Activated CD8-positive, alpha-beta T cell treated with anti-CD3 and anti-CD28 coated beads for 36 hours (primary cell): ENCODE results near the gene TRPV4. TPM values are rescaled to one million over a fixed set of nuclear protein-coding genes. Genes with fewer than 3 reads are reported as not detected.

Experiments
- ATAC-seq: fragments of 200-7000 bp; cut with Tn5 transposase; one replicate; pipeline ENCODE4 v1.10.0; 2021; ENCODE audit warnings: mild to moderate bottlenecking, moderate library complexity
- CTCF ChIA-PET: fragments of 350-600 bp; sonication (Branson Sonifier 250); formaldehyde crosslinking; loops from one replicate; lab custom pipeline; 2021; ENCODE audit warnings: antibody characterized with exemption; lab: Charles Lee
- POLR2A ChIA-PET: fragments of 350-600 bp; sonication (Branson Sonifier 250); formaldehyde crosslinking; loops from one replicate; lab custom pipeline; 2021; ENCODE audit warnings: antibody characterized with exemption; lab: Charles Lee
- DNase-seq: peaks from one replicate; pipeline ENCODE4 v3.0.0-alpha.2; 2020
- H3K27ac Mint-ChIP-seq: one replicate; pipeline ENCODE4 v1.8.0; 2021; ENCODE audit warnings: mild to moderate bottlenecking, mixed read lengths
- H3K27me3 Mint-ChIP-seq: one replicate; pipeline ENCODE4 v1.8.0; 2021; ENCODE audit warnings: mixed read lengths
- H3K36me3 Mint-ChIP-seq: one replicate; pipeline ENCODE4 v1.8.0; 2021; ENCODE audit warnings: low read depth, mixed read lengths
- H3K4me1 Mint-ChIP-seq: one replicate; pipeline ENCODE4 v1.8.0; 2021; ENCODE audit warnings: low read depth, mixed read lengths
- H3K4me3 Mint-ChIP-seq: one replicate; pipeline ENCODE4 v1.8.0; 2021; ENCODE audit warnings: mild to moderate bottlenecking, moderate library complexity, mixed read lengths
- H3K9me3 Mint-ChIP-seq: one replicate; pipeline ENCODE4 v1.8.0; 2021; ENCODE audit warnings: mixed read lengths
- intact Hi-C: fragments of 100-400 bp; cut with micrococcal nuclease; formaldehyde crosslinking; loops from one replicate; pipeline ENCODE4 v1.10.0; 2022
- total RNA-seq, 2 experiments: library from RNA; stranded (reverse); gene quantifications; one replicate each; pipeline ENCODE4 v1.2.3, GENCODE V29; 2021
- TF ChIP-seq, protein P1 (sequence below): fragments of 200-600 bp; IDR thresholded peaks from one replicate; pipeline ENCODE4 v1.8.0; 2022; ENCODE audit warnings: antibody characterized with exemption, mild to moderate bottlenecking

The TRPV4 gene
- total RNA-seq, 2 experiments from 2014 or later, result not detected

GRCh38 chr12:109835827-109836226 lies 2.6 kb upstream of the TRPV4 start:
- DNase-seq (no peak), ATAC-seq (no peak)
- CTCF ChIA-PET, result interaction anchor here (2.2 kb wide), 1 partner anchor 10 kb away, joined by 13 read pairs; no protein-coding TSS in a partner anchor
- no peaks in the 10 kb centered on the region for H3K9me3 Mint-ChIP-seq
- H3K4me1 Mint-ChIP-seq, result peaks cover 3% of the 10 kb centered on the region
- POLR2A ChIA-PET, result no interaction called here
- H3K36me3 Mint-ChIP-seq, result no peaks in the 10 kb centered on the region
- no peak overlapping the region for H3K4me3 Mint-ChIP-seq
- peaks cover 23% of the 10 kb centered on the region for H3K27me3 Mint-ChIP-seq
- TF ChIP-seq, protein P1, sequence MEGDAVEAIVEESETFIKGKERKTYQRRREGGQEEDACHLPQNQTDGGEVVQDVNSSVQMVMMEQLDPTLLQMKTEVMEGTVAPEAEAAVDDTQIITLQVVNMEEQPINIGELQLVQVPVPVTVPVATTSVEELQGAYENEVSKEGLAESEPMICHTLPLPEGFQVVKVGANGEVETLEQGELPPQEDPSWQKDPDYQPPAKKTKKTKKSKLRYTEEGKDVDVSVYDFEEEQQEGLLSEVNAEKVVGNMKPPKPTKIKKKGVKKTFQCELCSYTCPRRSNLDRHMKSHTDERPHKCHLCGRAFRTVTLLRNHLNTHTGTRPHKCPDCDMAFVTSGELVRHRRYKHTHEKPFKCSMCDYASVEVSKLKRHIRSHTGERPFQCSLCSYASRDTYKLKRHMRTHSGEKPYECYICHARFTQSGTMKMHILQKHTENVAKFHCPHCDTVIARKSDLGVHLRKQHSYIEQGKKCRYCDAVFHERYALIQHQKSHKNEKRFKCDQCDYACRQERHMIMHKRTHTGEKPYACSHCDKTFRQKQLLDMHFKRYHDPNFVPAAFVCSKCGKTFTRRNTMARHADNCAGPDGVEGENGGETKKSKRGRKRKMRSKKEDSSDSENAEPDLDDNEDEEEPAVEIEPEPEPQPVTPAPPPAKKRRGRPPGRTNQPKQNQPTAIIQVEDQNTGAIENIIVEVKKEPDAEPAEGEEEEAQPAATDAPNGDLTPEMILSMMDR, result no peak
- intact Hi-C loops, result no loop called here
- H3K27ac Mint-ChIP-seq, result no peak overlapping the region

- ATAC-seq, result no peak
- Mint-ChIP-seq H3K4me3 (no peak overlapping the region), H3K4me1 (peaks cover 3% of the 10 kb centered on the region), H3K9me3 (no peaks in the 10 kb centered on the region), H3K36me3 (no peaks in the 10 kb centered on the region), H3K27me3 (peaks cover 24% of the 10 kb centered on the region), H3K27ac (no peak overlapping the region)
- TF ChIP-seq, protein P1, result no peak
- POLR2A ChIA-PET, result no interaction called here
- intact Hi-C loops, result no loop called here
- CTCF ChIA-PET, result interaction anchor here (1.4 to 4.9 kb wide), 3 partner anchors 13 to 28 kb away, joined by 3 to 21 read pairs (median 5); no protein-coding TSS in a partner anchor
- no peak for DNase-seq
Observed at GRCh38 chr12:109832541-109833306, 474 bp downstream of the TRPV4 start.

DNA sequence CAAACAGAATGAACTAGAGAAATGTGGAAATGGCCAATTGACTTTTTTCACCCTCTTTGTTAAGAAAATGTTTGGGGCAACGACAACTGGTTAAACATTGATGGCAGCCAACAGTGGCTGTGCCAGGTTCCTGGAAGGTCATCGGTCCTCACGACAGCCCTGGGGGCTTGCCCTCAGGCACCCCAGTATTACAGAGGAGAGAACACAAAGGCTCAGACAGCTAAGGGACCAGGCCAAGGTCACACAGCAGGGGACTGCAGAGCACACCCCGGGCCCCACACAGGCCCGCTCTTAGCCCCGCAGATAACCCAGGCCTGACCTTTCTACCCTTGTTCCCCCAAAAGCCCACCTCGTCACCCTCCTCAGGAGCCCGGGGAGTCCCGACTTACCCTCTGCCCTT lies 1.3 kb downstream of the TRPV4 start:
- H3K27ac Mint-ChIP-seq, result no peak overlapping the region
- H3K9me3 Mint-ChIP-seq, result no peaks in the 10 kb centered on the region
- intact Hi-C loops, result no loop called here
- POLR2A ChIA-PET, result no interaction called here
- H3K4me1 Mint-ChIP-seq, result peaks cover 3% of the 10 kb centered on the region
- H3K27me3 Mint-ChIP-seq, result peaks cover 27% of the 10 kb centered on the region
- H3K4me3 Mint-ChIP-seq, result no peak overlapping the region
- no peaks in the 10 kb centered on the region for H3K36me3 Mint-ChIP-seq
- TF ChIP-seq, protein P1, result no peak
- DNase-seq (no peak), ATAC-seq (no peak)
- CTCF ChIA-PET, result interaction anchor here (1.0 to 4.9 kb wide), 3 partner anchors 13 to 27 kb away, joined by 4 to 21 read pairs (median 5); no protein-coding TSS in a partner anchor

- H3K27ac Mint-ChIP-seq, result no peak overlapping the region
Observed at GRCh38 chr12:109831365-109831764, 1.8 kb downstream of the TRPV4 start.

More at GRCh38 chr12:109831365-109831764, 1.8 kb downstream of the TRPV4 start:
- intact Hi-C loops, result no loop called here
- ChIA-PET POLR2A (interaction anchor here (1.3 kb wide), 1 partner anchor 14 kb away, joined by 5 read pairs; no protein-coding TSS in a partner anchor), CTCF (interaction anchor here (1.0 to 4.9 kb wide), 3 partner anchors 14 to 26 kb away, joined by 3 to 21 read pairs (median 4); no protein-coding TSS in a partner anchor)
- Mint-ChIP-seq H3K4me1 (peaks cover 3% of the 10 kb centered on the region), H3K4me3 (no peak overlapping the region), H3K27me3 (peaks cover 27% of the 10 kb centered on the region), H3K36me3 (no peaks in the 10 kb centered on the region), H3K9me3 (no peaks in the 10 kb centered on the region)
- DNase-seq (no peak), ATAC-seq (no peak)
- TF ChIP-seq, protein P1, result no peak
